HCT116 (cell line): ENCODE data around the gene SPATA16. TPM values are rescaled to one million over a fixed set of nuclear protein-coding genes. Genes with fewer than 3 reads are reported as not detected.

Source experiments
- ATAC-seq: fragments of 200-7000 bp; cut with Tn5 transposase; 2 replicates; pipeline ENCODE4 v1.9.1; 2020; ENCODE audit warnings: mild to moderate bottlenecking, moderate library complexity
- BruUV-seq: library from RNA; stranded (reverse); fragments of 400-500 nt; replicated peaks from 2 replicates; lab custom pipeline; 2021; lab: Mats Ljungman, UMichigan
- CTCF ChIA-PET: fragments of 300-600 bp; sonication (Branson Sonifier 250); formaldehyde crosslinking; loops from one replicate; lab custom pipeline; 2021; ENCODE audit warnings: antibody characterized with exemption; lab: Charles Lee
- POLR2A ChIA-PET: fragments of 300-600, 350-600 bp; sonication (Branson Sonifier 250); formaldehyde crosslinking; loops from one replicate; lab custom pipeline; 2021; ENCODE audit warnings: antibody characterized with exemption; lab: Charles Lee
- RAD21 ChIA-PET, 2 experiments: fragments of 300-600 bp; sonication (Branson Sonifier 250); formaldehyde crosslinking; loops; one replicate each; lab custom pipeline; 2023; ENCODE audit warnings: low total read pairs in 2 of 2; ENCODE audit not compliant: uncharacterized antibody in 2 of 2, unreplicated experiment in 2 of 2, low non-redundant PET in 1 of 2; lab: Charles Lee
- DNase-seq: peaks from one replicate; pipeline ENCODE4 v3.0.0-alpha.2; 2010; ENCODE audit warnings: low read depth, low spot score
- H2AFZ ChIP-seq: fragments of 200-600 bp; shearing (Covaris generic), sonication (generic); 2 replicates; pipeline ENCODE4 v1.6.1; 2017; ENCODE audit warnings: low read depth, mixed run types, mixed read lengths, antibody characterized with exemption, low read length; ENCODE audit not compliant: poor library complexity, severe bottlenecking
- H3K27ac ChIP-seq: 2 replicates; pipeline ENCODE4 v1.5.1; 2012; ENCODE audit warnings: low read depth, low read length
- H3K27me3 ChIP-seq: fragments of 200-600 bp; sonication (generic); 2 replicates; pipeline ENCODE4 v1.6.1; 2016; ENCODE audit warnings: mixed run types, low read length, mixed read lengths; ENCODE audit not compliant: insufficient read depth
- H3K36me3 ChIP-seq, 2 experiments: fragments of 200-500 bp in 1 of 2; fragments of 200-600 bp in 1 of 2; sonication (Bioruptor generic) in 1 of 2; sonication (generic) in 1 of 2; 2 replicates each; pipeline versions ENCODE4 v1.5.1 to v1.6.1; 2014 to 2016; ENCODE audit warnings: low read length in 2 of 2, inconsistent platforms in 1 of 2, mixed read lengths in 1 of 2, mixed run types in 1 of 2; ENCODE audit not compliant: insufficient read depth in 2 of 2, control insufficient read depth in 1 of 2
- H3K4me1 ChIP-seq, 2 experiments: fragments of 200-600 bp in 1 of 2; sonication (generic) in 1 of 2; 2 replicates each; pipeline versions ENCODE4 v1.5.1 to v1.6.1; 2012 to 2017; ENCODE audit warnings: low read length in 2 of 2, inconsistent platforms in 1 of 2, mild to moderate bottlenecking in 1 of 2, mixed read lengths in 1 of 2, mixed run types in 1 of 2, moderate library complexity in 1 of 2; ENCODE audit not compliant: insufficient read depth in 2 of 2, control insufficient read depth in 1 of 2
- H3K4me2 ChIP-seq: fragments of 200-600 bp; sonication (generic); 2 replicates; pipeline ENCODE4 v1.6.1; 2017; ENCODE audit warnings: mixed run types, low read length, mixed read lengths
- H3K4me3 ChIP-seq, 2 experiments: fragments of 200-600 bp in 1 of 2; sonication (generic) in 1 of 2; replicated peaks in 1 of 2; 2 replicates each; pipeline ENCODE4 v1.5.1; 2011 to 2016; ENCODE audit warnings: low read length in 2 of 2, control low read depth in 1 of 2, low read depth in 1 of 2, mild to moderate bottlenecking in 1 of 2, mixed read lengths in 1 of 2, mixed run types in 1 of 2
- H3K79me2 ChIP-seq: fragments of 200-600 bp; sonication (generic); 2 replicates; pipeline ENCODE4 v1.6.1; 2017; ENCODE audit warnings: mild to moderate bottlenecking, mixed run types, low read length, moderate library complexity, mixed read lengths; ENCODE audit not compliant: insufficient read depth
- H3K9ac ChIP-seq: fragments of 200-600 bp; sonication (generic); 2 replicates; pipeline ENCODE4 v1.6.1; 2016; ENCODE audit warnings: low read length, mixed read lengths
- H3K9me2 ChIP-seq: fragments of 200-600 bp; sonication (generic), shearing (Covaris generic); 2 replicates; pipeline ENCODE4 v1.6.1; 2017; ENCODE audit warnings: mixed run types, mild to moderate bottlenecking, moderate library complexity; ENCODE audit not compliant: insufficient read depth
- H3K9me3 ChIP-seq, 2 experiments: fragments of 200-500 bp in 1 of 2; fragments of 200-600 bp in 1 of 2; sonication (Bioruptor generic) in 1 of 2; sonication (generic) in 1 of 2; 2 replicates each; pipeline ENCODE4 v1.6.1; 2014 to 2017; ENCODE audit warnings: low read length in 2 of 2, mixed read lengths in 2 of 2, inconsistent platforms in 1 of 2, low read depth in 1 of 2, mild to moderate bottlenecking in 1 of 2, mixed run types in 1 of 2, moderate library complexity in 1 of 2; ENCODE audit not compliant: control insufficient read depth in 1 of 2, insufficient read depth in 1 of 2
- H4K20me1 ChIP-seq: fragments of 200-600 bp; sonication (generic), shearing (Covaris generic); 2 replicates; pipeline ENCODE4 v1.6.1; 2017; ENCODE audit warnings: mixed run types, mild to moderate bottlenecking, moderate library complexity; ENCODE audit not compliant: insufficient read depth
- POLR2A ChIP-seq: IDR thresholded peaks from 2 replicates; pipeline ENCODE4 v1.7.0; 2011; ENCODE audit warnings: borderline replicate concordance; ENCODE audit not compliant: insufficient read depth, insufficient read length; ENCODE audit errors: extremely low read depth
- POLR2AphosphoS5 ChIP-seq: IDR thresholded peaks from 2 replicates; pipeline ENCODE4 v1.6.1; 2011; ENCODE audit warnings: mild to moderate bottlenecking, low read depth, low read length, moderate library complexity
- REST ChIP-seq: IDR thresholded peaks from 2 replicates; pipeline ENCODE4 v1.6.1; 2012; ENCODE audit warnings: low read depth
- SP1 ChIP-seq: IDR thresholded peaks from 2 replicates; pipeline ENCODE4 v1.6.1; 2012; ENCODE audit warnings: low read depth
- intact Hi-C: fragments of 100-400 bp; cut with micrococcal nuclease; formaldehyde crosslinking; loops from 2 replicates; pipeline ENCODE4 v1.10.0; 2022
- total RNA-seq: library from RNA; stranded (reverse); gene quantifications from one replicate; pipeline ENCODE4 v1.2.1, GENCODE V29; 2021; ENCODE audit not compliant: unreplicated experiment

The SPATA16 gene
- total RNA-seq, 1 experiment from 2014 or later = not detected

- TF ChIP-seq REST (no peak), POLR2AphosphoS5 (no peak), SP1 (no peak), POLR2A (no peak)
These were observed 121.7 kb downstream of the SPATA16 start (continued) for GRCh38 chr3:173019378-173019777.

GRCh38 chr3:173018758-173019157 lies 122.3 kb downstream of the SPATA16 start:
- no peak overlapping the region for H3K9ac ChIP-seq
- ChIA-PET CTCF (no interaction called here), RAD21 (no interaction called here), POLR2A (no interaction called here)
- TF ChIP-seq POLR2AphosphoS5 (no peak), SP1 (no peak)
- intact Hi-C loops = no loop called here
- no peak overlapping the region for H3K4me3 ChIP-seq
- H3K4me1 ChIP-seq = no peaks in the 10 kb centered on the region
- H3K36me3 ChIP-seq = no peaks in the 10 kb centered on the region
- ATAC-seq (no peak), DNase-seq (no peak)
- no peaks in the 10 kb centered on the region for H3K79me2 ChIP-seq
- no peaks in the 10 kb centered on the region for H3K9me2 ChIP-seq
- H3K9me3 ChIP-seq = no peaks in the 10 kb centered on the region
- no TSS peak for BruUV-seq
- H3K27me3 ChIP-seq = no peaks in the 10 kb centered on the region
- H2AFZ ChIP-seq = no peak overlapping the region
- H3K4me2 ChIP-seq = no peak overlapping the region
- no peaks in the 10 kb centered on the region for H4K20me1 ChIP-seq
- no peak overlapping the region for H3K27ac ChIP-seq
